ENCODE results near the gene PKIG.
"Not testable (repeated sequence)": the region's sequence is repeated elsewhere in the genome, so short reads cannot be mapped to it uniquely, and the experiment has no call there.

The PKIG gene

GRCh38 chr20:44643596-44644229, 61.3 kb downstream of the PKIG start:
- DNase-seq = no peak

- no peak for DNase-seq
Measured at GRCh38 chr20:44644230-44644617, 61.8 kb downstream of the PKIG start.

- DNase-seq = no peak
Measured at GRCh38 chr20:44644667-44645131, 62.3 kb downstream of the PKIG start.

GRCh38 chr20:44646023-44646640, 63.8 kb downstream of the PKIG start:
- DNase-seq = peak; percentile 95

GRCh38 chr20:44646641-44647274, 64.4 kb downstream of the PKIG start:
- no peak for DNase-seq

GRCh38 chr20:44648068-44648467, 65.7 kb downstream of the PKIG start:
- DNase-seq = no peak

GRCh38 chr20:44648579-44648978, 66.2 kb downstream of the PKIG start:
- DNase-seq = no peak

- DNase-seq = no peak
Measured at GRCh38 chr20:44649126-44649525, 66.7 kb downstream of the PKIG start.

- DNase-seq = no peak
Measured at GRCh38 chr20:44649976-44650375, 67.6 kb downstream of the PKIG start.

- DNase-seq = no peak
Measured at GRCh38 chr20:44650771-44651433, 68.5 kb downstream of the PKIG start.

GRCh38 chr20:44651434-44651683, 69.0 kb downstream of the PKIG start:
- no peak for DNase-seq

GRCh38 chr20:44651684-44652423, 69.5 kb downstream of the PKIG start, which contains the start of gene ADA:
Gene ADA (minus strand): TSS chr20:44651699. CDS start chr20:44651607, 92 bp downstream.
- no peak for DNase-seq

- no peak for DNase-seq
Measured at GRCh38 chr20:44653546-44653945, 71.2 kb downstream of the PKIG start.

- DNase-seq = not testable (repeated sequence)
Measured at GRCh38 chr20:44654210-44654609, 71.8 kb downstream of the PKIG start.

- no peak for DNase-seq
Measured at GRCh38 chr20:44656448-44656847, 74.1 kb downstream of the PKIG start.

- no peak for DNase-seq
Measured at GRCh38 chr20:44657875-44658274, 75.5 kb downstream of the PKIG start.

GRCh38 chr20:44658810-44659209, 76.4 kb downstream of the PKIG start:
- DNase-seq = no peak

- DNase-seq = no peak
Measured at GRCh38 chr20:44659931-44660330, 77.6 kb downstream of the PKIG start.

- no peak for DNase-seq
Measured at GRCh38 chr20:44660581-44660980, 78.2 kb downstream of the PKIG start.

GRCh38 chr20:44662261-44662660, 79.9 kb downstream of the PKIG start:
- no peak for DNase-seq

- no peak for DNase-seq
Measured at GRCh38 chr20:44664131-44664530, 81.8 kb downstream of the PKIG start.

- no peak for DNase-seq
Measured at GRCh38 chr20:44666066-44666465, 83.7 kb downstream of the PKIG start.
